OCI-LY7 (cell line): ENCODE measurements around the gene PLN. TPM values are rescaled to one million over a fixed set of nuclear protein-coding genes. Genes with fewer than 3 reads are reported as not detected.
A peak's percentile ranks its signal among the peaks of the same experiment; 100 is the strongest.

Source experiments
- BruUV-seq: library from RNA; stranded (reverse); fragments of 400-500 nt; replicated peaks from 2 replicates; lab custom pipeline; 2021; lab: Mats Ljungman, UMichigan
- CTCF ChIA-PET: fragments of 300-600 bp; sonication (Branson Sonifier 250); formaldehyde crosslinking; loops from one replicate; lab custom pipeline; 2022; ENCODE audit warnings: antibody characterized with exemption; ENCODE audit not compliant: unreplicated experiment; lab: Charles Lee
- POLR2A ChIA-PET: fragments of 300-600 bp; sonication (Branson Sonifier 250); formaldehyde crosslinking; loops from one replicate; lab custom pipeline; 2022; ENCODE audit warnings: antibody characterized with exemption; lab: Charles Lee
- DNase-seq: peaks from one replicate; pipeline ENCODE4 v3.0.0-alpha.2; 2015; ENCODE audit warnings: low spot score
- H2AFZ ChIP-seq: fragments of 200-600 bp; sonication (generic), shearing (Covaris generic); 2 replicates; pipeline ENCODE4 v1.6.1; 2014; ENCODE audit warnings: mild to moderate bottlenecking, antibody characterized with exemption, low read length, moderate library complexity
- H3K27ac ChIP-seq: fragments of 200-600 bp; sonication (generic); 2 replicates; pipeline ENCODE4 v1.5.1; 2014; ENCODE audit warnings: mixed run types, low read depth, mild to moderate bottlenecking, moderate library complexity, low read length, inconsistent platforms; ENCODE audit not compliant: poor library complexity, severe bottlenecking
- H3K36me3 ChIP-seq: fragments of 200-600 bp; sonication (generic); 2 replicates; pipeline ENCODE4 v1.6.1; 2014; ENCODE audit warnings: mild to moderate bottlenecking, antibody characterized with exemption, low read length, moderate library complexity, mixed read lengths; ENCODE audit not compliant: insufficient read depth
- H3K4me1 ChIP-seq: fragments of 200-600 bp; sonication (generic); 2 replicates; pipeline ENCODE4 v1.5.1; 2014; ENCODE audit warnings: mild to moderate bottlenecking, low read length; ENCODE audit not compliant: insufficient read depth, poor library complexity, severe bottlenecking
- H3K4me2 ChIP-seq: fragments of 200-600 bp; sonication (generic); 2 replicates; pipeline ENCODE4 v1.6.1; 2014; ENCODE audit warnings: mild to moderate bottlenecking, low read length
- H3K4me3 ChIP-seq: fragments of 200-600 bp; sonication (generic); 2 replicates; pipeline ENCODE4 v1.5.1; 2014; ENCODE audit warnings: mild to moderate bottlenecking, low read depth, low read length; ENCODE audit not compliant: poor library complexity, severe bottlenecking
- H3K79me2 ChIP-seq: fragments of 200-600 bp; sonication (generic); 2 replicates; pipeline ENCODE4 v1.6.1; 2016; ENCODE audit warnings: low read depth, mild to moderate bottlenecking, low read length, moderate library complexity, mixed read lengths; ENCODE audit not compliant: insufficient read depth
- H3K9me2 ChIP-seq: fragments of 200-600 bp; sonication (generic); 2 replicates; pipeline ENCODE4 v1.6.1; 2016; ENCODE audit warnings: mild to moderate bottlenecking, low read length, mixed read lengths; ENCODE audit not compliant: insufficient read depth
- H3K9me3 ChIP-seq: fragments of 200-600 bp; sonication (generic); 2 replicates; pipeline ENCODE4 v1.6.1; 2014; ENCODE audit warnings: mild to moderate bottlenecking, mixed run types, low read length, mixed read lengths
- H4K20me1 ChIP-seq: fragments of 200-600 bp; sonication (generic); 2 replicates; pipeline ENCODE4 v1.6.1; 2014; ENCODE audit warnings: mild to moderate bottlenecking, antibody characterized with exemption, low read length, moderate library complexity, mixed read lengths; ENCODE audit not compliant: insufficient read depth
- CTCF ChIP-seq: fragments of 200-600 bp; sonication (generic); conservative IDR thresholded peaks from 2 replicates; pipeline ENCODE4 v1.5.1; 2014; ENCODE audit warnings: mild to moderate bottlenecking, antibody characterized with exemption, low read length, moderate library complexity, mixed read lengths
- EZH2phosphoT487 ChIP-seq: fragments of 200-600 bp; sonication (generic); IDR thresholded peaks from 2 replicates; pipeline ENCODE4 v1.6.1; 2018; ENCODE audit warnings: low read depth, borderline replicate concordance, mild to moderate bottlenecking, mixed run types, antibody characterized with exemption, low read length, moderate library complexity, mixed read lengths
- intact Hi-C: fragments of 100-400 bp; cut with micrococcal nuclease; formaldehyde crosslinking; loops from one replicate; pipeline ENCODE4 v1.10.0; 2022; ENCODE audit not compliant: unreplicated experiment
- total RNA-seq, 2 experiments: library from RNA; depleted of rRNA in 1 of 2; stranded (reverse); fragments of >200 nt in 1 of 2; shearing (Covaris generic) in 1 of 2; gene quantifications; 2 replicates each; pipeline ENCODE4 v1.2.3, GENCODE V29; 2014 to 2022

Gene PLN
- total RNA-seq, 2 experiments from 2014 or later = not detected

- H3K9me2 ChIP-seq = no peaks in the 10 kb centered on the region
- no TSS peak for BruUV-seq
- H3K27ac ChIP-seq = no peak overlapping the region
- no peak for DNase-seq
- H3K4me1 ChIP-seq = no peaks in the 10 kb centered on the region
- no peaks in the 10 kb centered on the region for H4K20me1 ChIP-seq
- no peaks in the 10 kb centered on the region for H3K9me3 ChIP-seq
- no peak for TF ChIP-seq CTCF
- TF ChIP-seq EZH2phosphoT487 = no peak
- no peak overlapping the region for H3K4me2 ChIP-seq
- CTCF ChIA-PET = no interaction called here
- H3K79me2 ChIP-seq = no peaks in the 10 kb centered on the region
- H2AFZ ChIP-seq = no peak overlapping the region
- H3K4me3 ChIP-seq = no peak overlapping the region
- H3K36me3 ChIP-seq = no peaks in the 10 kb centered on the region
- POLR2A ChIA-PET = no interaction called here
- intact Hi-C loops = no loop called here
These were observed 517 bp downstream of the PLN start for GRCh38 chr6:118548613-118549012.

GRCh38 chr6:118551063-118552053 is 3.3 kb downstream of the PLN start:
- intact Hi-C loops = loop anchor here (1.0 to 2.0 kb wide), 2 partner anchors 269 to 575 kb away; no protein-coding TSS in a partner anchor
- Histone ChIP-seq H2AFZ (no peak overlapping the region), H4K20me1 (no peaks in the 10 kb centered on the region), H3K9me2 (no peaks in the 10 kb centered on the region), H3K9me3 (no peaks in the 10 kb centered on the region), H3K27ac (no peak overlapping the region), H3K4me1 (no peaks in the 10 kb centered on the region), H3K4me3 (no peak overlapping the region), H3K79me2 (no peaks in the 10 kb centered on the region), H3K4me2 (no peak overlapping the region), H3K36me3 (no peaks in the 10 kb centered on the region)
- BruUV-seq = no TSS peak
- TF ChIP-seq EZH2phosphoT487 (no peak), CTCF (peak; percentile 83)
- POLR2A ChIA-PET = interaction anchor here (0.9 kb wide), 1 partner anchor 83 kb away, joined by 3 read pairs; no protein-coding TSS in a partner anchor
- CTCF ChIA-PET = interaction anchor here (0.5 kb wide), 1 partner anchor 1021 kb away, joined by 8 read pairs; no protein-coding TSS in a partner anchor
- peak; percentile 51 for DNase-seq

GRCh38 chr6:118553132-118553531 is 5.0 kb downstream of the PLN start:
- H3K4me1 ChIP-seq = no peaks in the 10 kb centered on the region
- DNase-seq = no peak
- ChIA-PET POLR2A (interaction anchor here (2.0 kb wide), 1 partner anchor 8 kb away, joined by 9 read pairs; no protein-coding TSS in a partner anchor), CTCF (no interaction called here)
- no peak for TF ChIP-seq CTCF
- TF ChIP-seq EZH2phosphoT487 = no peak
- no peaks in the 10 kb centered on the region for H3K36me3 ChIP-seq
- no peak overlapping the region for H3K27ac ChIP-seq
- intact Hi-C loops = no loop called here
- H3K4me2 ChIP-seq = no peak overlapping the region
- H3K9me2 ChIP-seq = no peaks in the 10 kb centered on the region
- H2AFZ ChIP-seq = no peak overlapping the region
- no peaks in the 10 kb centered on the region for H3K9me3 ChIP-seq
- H3K4me3 ChIP-seq = no peak overlapping the region
- no peaks in the 10 kb centered on the region for H4K20me1 ChIP-seq
- H3K79me2 ChIP-seq = no peaks in the 10 kb centered on the region
- BruUV-seq = no TSS peak
